Pulmonary artery endothelial cell (primary cell): ENCODE data around the gene MCTP2. TPM values are rescaled to one million over a fixed set of nuclear protein-coding genes. Genes with fewer than 3 reads are reported as not detected.

Experiments used
- DNase-seq: peaks from one replicate; pipeline ENCODE4 v3.0.0-alpha.2; 2011; ENCODE audit warnings: low read depth, low spot score
- total RNA-seq: library from RNA; depleted of rRNA; stranded (reverse); fragments of >200 nt; gene quantifications from 2 replicates; pipeline ENCODE4 v1.2.3, GENCODE V29; 2014

MCTP2 gene
- total RNA-seq, 1 donor from 2014 or later, result 3.5 TPM

- no peak for DNase-seq
These were observed 294.8 kb downstream of the MCTP2 start for GRCh38 chr15:94526071-94526689.

- no peak for DNase-seq
These were observed 300.9 kb downstream of the MCTP2 start for GRCh38 chr15:94532226-94532625.
